Stimulated activated CD8-positive, alpha-beta memory T cell treated with anti-CD3 and anti-CD28 coated beads, Interleukin-4, amount 100 ng/mL, for 48 hours (primary cell): ENCODE data around the gene AMTN.
"Not testable (repeated sequence)": the region's sequence is repeated elsewhere in the genome, so short reads cannot be mapped to it uniquely, and the experiment has no call there.

Source experiments
- DNase-seq: peaks from one replicate; pipeline ENCODE4 v3.0.0-alpha.2; 2020

The AMTN gene, protein sequence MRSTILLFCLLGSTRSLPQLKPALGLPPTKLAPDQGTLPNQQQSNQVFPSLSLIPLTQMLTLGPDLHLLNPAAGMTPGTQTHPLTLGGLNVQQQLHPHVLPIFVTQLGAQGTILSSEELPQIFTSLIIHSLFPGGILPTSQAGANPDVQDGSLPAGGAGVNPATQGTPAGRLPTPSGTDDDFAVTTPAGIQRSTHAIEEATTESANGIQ

DNA sequence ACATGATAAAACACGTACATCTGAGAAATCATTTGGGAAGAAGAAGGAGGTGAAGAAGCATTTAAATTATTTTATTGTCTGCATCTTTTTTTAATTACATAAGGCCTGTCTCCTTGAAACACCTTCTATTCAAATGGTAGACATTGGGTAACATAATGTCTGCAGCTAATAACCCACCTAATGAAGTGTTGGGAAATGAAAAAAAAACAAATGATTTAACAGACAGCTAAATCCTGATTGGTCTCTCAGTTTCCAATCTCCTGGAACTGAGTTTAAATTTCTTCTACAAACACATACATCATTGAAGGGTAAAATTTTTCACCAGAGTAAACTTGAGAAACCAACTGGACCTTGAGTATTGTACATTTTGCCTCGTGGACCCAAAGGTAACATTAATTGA, at the start of gene AMTN:
Gene AMTN, plus strand, starts transcription at position 301 of the 400 bp plus-strand sequence. CDS start 209 bp downstream, outside the sequence.
- DNase-seq, result no peak

DNA sequence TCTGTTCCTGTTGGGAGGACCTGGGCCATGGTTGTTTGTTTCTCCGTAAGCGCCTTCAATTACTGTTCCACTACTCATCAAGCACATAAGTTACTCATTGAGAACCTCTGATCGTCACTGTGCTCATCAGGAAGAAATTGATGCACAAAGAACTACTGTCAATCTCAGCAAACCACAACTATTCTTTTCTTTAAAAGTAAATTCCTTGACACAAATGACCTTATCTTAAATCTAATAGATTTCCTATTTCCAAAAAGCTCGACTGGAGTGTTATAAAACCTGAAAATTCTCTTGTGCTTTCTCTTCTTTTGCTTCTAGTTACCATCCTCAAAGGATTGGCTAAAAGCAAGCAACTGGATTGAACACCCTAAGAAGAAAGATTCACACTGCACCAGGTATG, 46.5 kb upstream of the AMTN start, which contains the start of gene MUC7:
Gene MUC7, plus strand, starts transcription at position 301 of the 400 bp plus-strand sequence. CDS start 1,825 bp downstream, outside the sequence.
- DNase-seq, result no peak

GRCh38 chr4:70473679-70474078, 44.7 kb upstream of the AMTN start:
- no peak for DNase-seq

DNA sequence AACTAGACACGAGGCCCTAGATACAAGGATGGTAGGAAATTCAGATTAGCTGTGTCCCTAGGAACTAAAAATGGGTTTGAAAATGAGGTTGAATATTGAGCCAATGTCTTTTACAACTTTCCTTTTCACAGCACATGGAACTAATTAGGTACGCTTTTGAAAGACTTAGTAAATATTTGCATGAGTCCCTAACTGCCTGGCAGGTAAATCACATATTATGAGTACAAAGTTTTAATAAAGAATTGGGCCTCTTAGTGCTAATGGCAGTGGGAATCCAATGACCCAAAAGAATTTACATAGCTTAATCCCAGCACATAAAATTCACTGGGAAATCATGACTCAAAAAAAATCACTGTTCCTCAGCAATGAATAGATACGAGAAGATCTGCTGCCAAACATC, 29.6 kb upstream of the AMTN start:
- no peak for DNase-seq

DNA sequence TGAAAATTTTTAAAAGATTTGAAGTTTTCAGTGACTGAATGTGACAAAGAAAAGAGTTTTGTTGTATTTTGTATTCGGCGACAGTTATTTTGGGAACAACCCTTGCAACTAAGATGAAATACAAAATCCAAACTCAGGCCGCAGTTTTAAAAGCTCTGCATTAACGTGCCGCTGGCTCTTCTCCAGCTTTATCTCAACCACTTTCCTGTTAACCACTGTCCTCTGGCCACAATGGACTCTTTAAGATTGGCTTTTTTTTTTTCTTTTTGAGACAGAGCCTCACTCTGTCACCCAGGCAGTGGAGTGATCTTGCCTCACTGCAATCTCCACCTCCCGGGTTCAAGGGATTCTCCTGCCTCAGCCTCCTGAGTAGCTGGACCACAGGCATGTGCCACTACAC, 22.1 kb upstream of the AMTN start:
- DNase-seq, result no peak

DNA sequence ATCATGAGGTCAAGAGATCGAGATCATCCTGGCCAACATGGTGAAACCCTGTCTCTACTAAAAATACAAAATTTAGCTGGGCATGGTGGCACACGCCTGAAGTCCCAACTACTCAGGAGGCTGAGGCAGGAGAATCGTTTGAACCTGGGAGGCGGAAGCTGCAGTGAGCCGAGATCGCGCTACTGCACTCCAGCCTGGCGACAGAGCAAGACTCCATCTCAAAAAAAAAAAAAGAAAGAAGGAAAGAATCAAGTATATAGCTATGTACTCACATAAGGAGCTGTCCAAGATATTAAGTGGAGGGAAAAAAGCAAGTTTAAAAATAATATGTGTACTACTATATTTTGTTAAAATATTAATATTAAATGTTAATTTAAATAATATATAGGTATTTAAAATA, 16.5 kb upstream of the AMTN start:
- DNase-seq, result not testable (repeated sequence)

- no peak for DNase-seq
These were observed 13.6 kb upstream of the AMTN start for GRCh38 chr4:70504733-70505132.

GRCh38 chr4:70505151-70505748, 13.1 kb upstream of the AMTN start:
- DNase-seq, result peak; percentile 68

GRCh38 chr4:70508801-70509200, 9.6 kb upstream of the AMTN start:
- no peak for DNase-seq

DNA sequence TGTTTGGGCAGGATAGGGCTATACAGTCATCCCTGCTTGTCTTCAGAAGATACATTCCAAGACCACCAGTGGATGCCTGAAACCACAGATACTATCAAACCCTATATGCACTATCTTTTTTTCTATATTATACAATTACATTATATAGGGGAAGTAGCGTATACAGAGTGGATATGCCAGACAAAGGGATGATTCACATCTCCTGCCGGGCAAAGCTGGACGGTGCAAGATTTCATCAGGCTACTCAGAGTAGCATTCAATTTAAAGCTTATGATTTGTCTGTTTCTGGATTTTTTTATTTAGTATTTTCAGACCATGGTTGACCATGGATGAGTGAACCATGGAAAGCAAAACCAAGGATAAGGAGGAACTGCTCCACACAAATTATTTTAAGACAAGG, 7.0 kb upstream of the AMTN start:
- no peak for DNase-seq

DNA sequence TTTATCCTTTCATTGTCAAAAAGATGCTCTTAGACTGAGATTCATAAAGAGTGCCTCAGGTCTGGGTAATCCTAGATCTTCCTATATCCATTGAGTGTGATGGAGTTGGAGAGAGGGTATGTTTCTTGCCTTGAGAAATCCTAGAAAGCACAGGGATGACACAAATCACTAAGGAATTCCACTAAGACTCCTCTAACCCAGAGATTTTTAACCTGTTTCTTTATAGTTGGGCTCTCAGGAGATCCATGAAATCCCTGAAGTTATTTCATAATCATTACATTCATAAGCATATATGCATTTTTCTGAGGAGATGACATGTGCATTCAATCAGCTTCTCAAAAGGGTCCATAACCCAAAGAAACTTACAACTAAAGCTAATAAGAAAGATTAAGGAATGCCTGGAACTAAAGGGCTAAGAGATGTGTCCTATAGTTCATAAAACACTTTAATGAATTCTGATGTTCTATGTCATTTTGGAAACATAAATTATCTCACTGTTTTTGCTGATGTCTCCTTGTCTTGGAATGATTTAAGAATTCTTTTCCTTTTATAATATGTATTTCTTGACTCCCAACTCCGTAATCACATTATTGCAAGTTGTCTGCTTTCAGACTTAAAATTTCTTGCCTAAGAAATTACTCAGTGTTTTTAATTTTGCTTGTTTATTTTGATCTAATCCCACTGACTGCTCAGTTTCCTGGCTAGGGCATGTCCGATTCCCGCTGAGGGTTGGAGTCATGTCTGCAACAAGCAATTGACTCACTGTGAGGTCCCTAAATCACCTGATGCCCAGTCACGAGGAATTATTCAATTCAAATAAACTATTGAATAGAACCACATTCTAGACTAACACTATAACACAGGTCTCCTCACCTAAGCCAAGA, 2.8 kb upstream of the AMTN start:
- DNase-seq, result no peak

- DNase-seq, result no peak
These were observed 347 bp downstream of the AMTN start for GRCh38 chr4:70518716-70519115.

DNA sequence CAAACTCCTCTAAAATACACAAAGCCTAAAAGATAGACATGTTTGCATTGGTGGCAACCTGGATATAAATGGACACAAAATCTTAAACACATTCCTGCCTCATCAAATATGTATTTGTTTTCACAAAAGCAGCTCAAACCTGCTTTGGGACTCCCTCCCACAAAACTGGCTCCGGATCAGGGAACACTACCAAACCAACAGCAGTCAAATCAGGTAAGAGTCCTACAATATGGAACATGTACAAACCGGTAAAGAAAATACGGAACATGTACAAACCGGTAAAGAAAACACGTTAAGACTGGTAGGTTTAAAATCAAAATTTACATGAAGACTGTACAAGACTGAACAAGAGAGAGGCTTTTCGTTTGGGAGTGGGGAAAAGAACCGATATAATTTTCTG, 4.3 kb downstream of the AMTN start:
- DNase-seq, result no peak

GRCh38 chr4:70530997-70531396, 12.6 kb downstream of the AMTN start:
- no peak for DNase-seq

- no peak for DNase-seq
These were observed 13.6 kb downstream of the AMTN start for GRCh38 chr4:70531981-70532380.

GRCh38 chr4:70533211-70533610, 14.8 kb downstream of the AMTN start:
- DNase-seq, result no peak

DNA sequence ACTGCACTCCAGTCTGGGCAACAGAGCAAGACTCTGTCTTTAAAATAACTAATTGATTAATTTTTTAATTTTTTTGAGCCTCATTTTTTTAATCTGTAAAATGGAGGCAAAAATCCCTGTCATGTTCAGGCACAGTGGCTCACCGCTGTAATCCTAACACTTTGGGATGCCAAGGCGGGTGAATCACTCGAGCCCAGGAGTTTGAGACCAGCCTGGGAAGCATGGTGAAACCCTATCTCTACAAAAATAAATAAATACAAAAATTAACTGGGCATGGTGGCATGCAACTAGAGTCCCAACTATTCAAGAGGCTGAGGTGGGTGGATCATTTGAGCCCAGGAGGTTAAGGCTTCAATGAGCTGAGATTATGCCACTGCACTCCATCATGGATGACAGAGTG, 15.4 kb downstream of the AMTN start:
- no peak for DNase-seq

DNA sequence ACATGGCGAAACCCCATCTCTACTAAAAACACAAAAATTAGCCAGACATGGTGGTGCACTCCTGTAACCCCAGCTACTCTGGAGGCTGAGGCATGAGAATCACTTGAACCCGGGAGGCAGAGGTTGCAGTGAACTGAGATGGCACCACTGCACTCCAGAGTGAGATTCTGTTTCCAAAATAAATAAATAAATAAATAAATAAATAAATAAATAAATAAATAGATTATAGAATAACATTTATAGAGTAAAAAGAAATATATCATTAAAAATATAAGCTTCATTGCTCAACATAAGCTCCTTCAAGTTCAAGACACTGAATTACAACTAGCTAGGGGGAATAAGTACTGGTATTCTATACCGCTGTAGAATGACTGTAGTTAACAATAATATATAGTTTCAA, 16.5 kb downstream of the AMTN start:
- not testable (repeated sequence) for DNase-seq

DNA sequence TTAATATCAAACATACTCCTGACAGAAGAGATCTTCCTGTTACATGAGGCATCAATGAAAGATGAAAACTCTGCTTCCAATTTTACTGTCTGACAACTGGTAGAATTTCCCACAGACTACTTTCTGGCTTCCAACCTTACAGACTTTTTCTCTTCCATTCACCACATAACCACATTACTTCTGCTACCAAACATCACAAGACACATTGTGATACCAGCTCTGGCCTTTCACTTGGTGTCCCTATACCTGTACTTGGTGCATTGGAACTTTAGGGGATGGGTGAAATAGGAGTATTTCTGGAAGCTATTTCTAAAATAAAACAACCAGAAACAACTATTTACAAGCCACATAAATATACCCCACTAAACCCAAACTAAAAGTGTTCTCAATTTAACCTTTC, 20.5 kb downstream of the AMTN start:
- DNase-seq, result no peak

GRCh38 chr4:70544279-70544868, 26.0 kb downstream of the AMTN start:
- DNase-seq, result no peak

GRCh38 chr4:70556856-70557255, 38.5 kb downstream of the AMTN start:
- DNase-seq, result no peak

- DNase-seq, result peak; percentile 50
These were observed 41.0 kb downstream of the AMTN start for GRCh38 chr4:70559211-70559830.

DNA sequence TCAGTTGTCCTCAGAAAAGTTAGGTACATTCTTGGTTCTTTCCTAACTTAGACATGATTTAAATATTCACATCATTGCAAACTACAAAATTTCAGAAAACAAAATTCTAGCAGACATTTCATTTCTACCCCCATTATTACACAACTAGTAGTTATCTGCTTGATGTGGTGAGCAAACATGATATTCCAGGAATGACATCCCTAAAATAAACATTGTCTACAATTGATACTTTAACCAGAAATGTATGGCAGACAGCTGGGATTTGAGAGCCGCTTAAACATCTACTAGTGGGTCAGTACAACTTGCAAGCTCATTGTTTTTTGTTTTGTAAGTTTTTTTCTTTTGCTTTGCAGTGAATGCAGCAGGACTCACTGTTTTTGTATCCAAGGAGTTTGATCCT, 41.6 kb downstream of the AMTN start:
- no peak for DNase-seq
